Ovary (tissue), 9 donors: ENCODE data around the gene DPEP2. TPM values are rescaled to one million over a fixed set of nuclear protein-coding genes. Genes with fewer than 3 reads are reported as not detected.

Source experiments
- DNase-seq, 5 donors: peaks; one replicate each; pipeline ENCODE4 v3.0.0-alpha.2; 2019 to 2020
- H3K27ac ChIP-seq, 2 donors: fragments of 200-600 bp; one replicate each; pipeline versions ENCODE4 v1.5.1 to v1.8.0; 2019 to 2022
- H3K27me3 ChIP-seq: fragments of 200-600 bp; one replicate; pipeline ENCODE4 v1.8.0; 2022
- H3K36me3 ChIP-seq: fragments of 200-600 bp; sonication (generic); one replicate; pipeline ENCODE4 v1.5.1; 2019
- H3K4me1 ChIP-seq: one replicate; pipeline ENCODE4 v1.8.1; 2013; ENCODE audit warnings: mild to moderate bottlenecking, moderate library complexity; ENCODE audit not compliant: insufficient read depth
- H3K4me3 ChIP-seq: fragments of 200-600 bp; sonication (generic); one replicate; pipeline ENCODE4 v1.5.1; 2017
- H3K9me3 ChIP-seq, 2 donors: fragments of 200-600 bp in 1 of 2; sonication (generic) in 1 of 2; one replicate each; pipeline versions ENCODE4 v1.5.1 to v1.8.1; 2013 to 2019; ENCODE audit warnings: mild to moderate bottlenecking in 1 of 2, moderate library complexity in 1 of 2
- CTCF ChIP-seq, 3 donors: fragments of 450-650 bp in 2 of 3; fragments of 200-600 bp in 1 of 3; IDR thresholded peaks; one replicate each; pipeline versions ENCODE4 v1.5.1 to v1.8.0; 2016 to 2022; ENCODE audit warnings: antibody characterized with exemption in 3 of 3, mild to moderate bottlenecking in 1 of 3
- EP300 ChIP-seq: sonication (generic); formaldehyde crosslinking; IDR thresholded peaks from one replicate; pipeline ENCODE4 v1.6.1; 2017; ENCODE audit warnings: antibody characterized with exemption
- POLR2A ChIP-seq: fragments of 450-650 bp; IDR thresholded peaks from one replicate; pipeline ENCODE4 v1.6.1; 2017; ENCODE audit warnings: antibody characterized with exemption, mild to moderate bottlenecking, moderate library complexity
- WGBS, 3 donors: extraction: QIAGEN DNeasy Blood & Tissue Kit in 1 of 3; methylation state at CpG; one replicate each; pipeline versions ENCODE4 v1.1.5 to v1.1.7; 2013 to 2017; 5-methylcytosine and 5-hydroxymethylcytosine counted together
- intact Hi-C, 4 donors: fragments of 100-400 bp; cut with DNase I; formaldehyde crosslinking; loops; one replicate each; pipeline versions ENCODE4 v1.11.0 to v1.15.1; 2022 to 2023
- polyA plus RNA-seq, 2 donors: library from polyadenylated mRNA; stranded (reverse); fragments of 200-250 nt in 1 of 2; fragments of 350-450 nt in 1 of 2; fragmentation: Illumina TruSeq in 1 of 2; extraction: RNeasy Lipid Tissue Mini Kit (QIAGEN cat#74804) in 1 of 2; gene quantifications; one replicate each; pipeline ENCODE4 v1.2.3, GENCODE V29; 2013 to 2014
- total RNA-seq, 7 donors: library from RNA; depleted of rRNA in 2 of 7; stranded (reverse); fragments of >200 nt in 2 of 7; fragmentation: NEBNext Ultra II Directional in 3 of 7; extraction: Animal tissue kit (Norgen Biotek cat#: 25700) in 3 of 7; gene quantifications; one replicate each; pipeline versions ENCODE4 v1.1.0 to v1.2.4, GENCODE V29; 2016 to 2023
- donor health status: DM: no; HTN: no; CAD: no; lungs with moderate emphysema.
- donor health status: DM: no; HTN: no; CAD: no.
- donor health status: Bipolar disorder and iron deficiency.
- donor health status: DM: yes; HTN: yes; CAD: no.
- donor health status: DM: no; HTN: no; CAD: no.
- donor health status: DM: yes; HTN: yes; CAD: no.

Gene DPEP2
- total and polyA plus RNA-seq, 9 donors, result 0.33 to 3.1 (median 0.99) TPM; not detected in 2

- Histone ChIP-seq H3K4me1 (peaks cover 7% of the 10 kb centered on the region), H3K36me3 (no peaks in the 10 kb centered on the region), H3K9me3 (no peaks in the 10 kb centered on the region), H3K27ac (no peak overlapping the region), H3K27me3 (no peaks in the 10 kb centered on the region), H3K4me3 (no peak overlapping the region)
- DNase-seq, result peak in 1 of 5 donors; percentile 12
- 89 to 93% (median 91%) methylated on average over 9 of the region's 9 CpGs for WGBS, 3 donors
- TF ChIP-seq CTCF (IDR thresholded peaks at IDR 0.05) (no peak), POLR2A (no peak), EP300 (no peak)
- intact Hi-C loops, result no loop called here
Measured at GRCh38 chr16:67957622-67958021, 41.7 kb downstream of the DPEP2 start.

GRCh38 chr16:67954421-67955196 is 44.7 kb downstream of the DPEP2 start:
- TF ChIP-seq EP300, result no peak
- TF ChIP-seq POLR2A, result no peak
- WGBS, 3 donors, result 80 to 89% (median 84%) methylated on average over 9 to 10 of the region's 10 CpGs
- intact Hi-C loops, result no loop called here
- peaks cover 3% of the 10 kb centered on the region for H3K4me1 ChIP-seq
- no peaks in the 10 kb centered on the region for H3K9me3 ChIP-seq
- H3K36me3 ChIP-seq, result no peaks in the 10 kb centered on the region
- no peaks in the 10 kb centered on the region for H3K27me3 ChIP-seq
- DNase-seq, result peak in 1 of 5 donors; percentile 9
- H3K27ac ChIP-seq, result no peak overlapping the region
- H3K4me3 ChIP-seq, result no peak overlapping the region

- no peaks in the 10 kb centered on the region for H3K36me3 ChIP-seq
Measured at GRCh38 chr16:67953641-67954375, 45.5 kb downstream of the DPEP2 start.

GRCh38 chr16:67951485-67951884 is 47.8 kb downstream of the DPEP2 start:
- intact Hi-C loops, result no loop called here
- no peaks in the 10 kb centered on the region for H3K36me3 ChIP-seq
- H3K4me1 ChIP-seq, result no peaks in the 10 kb centered on the region
- TF ChIP-seq CTCF (IDR thresholded peaks at IDR 0.05) (no peak), POLR2A (no peak), EP300 (no peak)
- 56 to 61% (median 59%) methylated on average over 10 to 12 of the region's 12 CpGs for WGBS, 3 donors
- H3K4me3 ChIP-seq, result no peak overlapping the region
- no peaks in the 10 kb centered on the region for H3K9me3 ChIP-seq
- H3K27ac ChIP-seq, result no peak overlapping the region
- H3K27me3 ChIP-seq, result no peaks in the 10 kb centered on the region
- no peak for DNase-seq

More at GRCh38 chr16:67953641-67954375, 45.5 kb downstream of the DPEP2 start:
- no peak for DNase-seq
- no peaks in the 10 kb centered on the region for H3K4me1 ChIP-seq
- H3K27me3 ChIP-seq, result no peaks in the 10 kb centered on the region
- TF ChIP-seq CTCF (IDR thresholded peaks at IDR 0.05), result no peak
- TF ChIP-seq POLR2A, result no peak
- TF ChIP-seq EP300, result no peak
- H3K9me3 ChIP-seq, result no peaks in the 10 kb centered on the region
- WGBS, 3 donors, result 80 to 90% (median 81%) methylated on average over 6 to 8 of the region's 8 CpGs
- intact Hi-C loops, result no loop called here
- no peak overlapping the region for H3K4me3 ChIP-seq
- H3K27ac ChIP-seq, result no peak overlapping the region
